Brain microvascular endothelial cell (primary cell): Measurements from ENCODE around the gene GLP2R.

Source experiments
- DNase-seq: peaks from one replicate; pipeline ENCODE4 v3.0.0-alpha.2; 2020
- H3K27ac ChIP-seq: fragments of 250-450 bp; sonication (Bioruptor Pico); 2 replicates; pipeline ENCODE4 v1.5.1; 2020; ENCODE audit warnings: mild to moderate bottlenecking, moderate library complexity
- H3K27me3 ChIP-seq: fragments of 250-450 bp; sonication (Bioruptor Pico); replicated peaks from 2 replicates; pipeline ENCODE4 v1.5.1; 2020; ENCODE audit warnings: mild to moderate bottlenecking
- H3K36me3 ChIP-seq: fragments of 250-450 bp; sonication (Bioruptor Pico); replicated peaks from 2 replicates; pipeline ENCODE4 v1.5.1; 2020; ENCODE audit warnings: mild to moderate bottlenecking
- H3K4me3 ChIP-seq: 2 replicates; pipeline ENCODE4 v1.5.1; 2011; ENCODE audit warnings: low read depth, mild to moderate bottlenecking, control low read depth, low read length, moderate library complexity
- in situ Hi-C: cut with HindIII; loops from 2 replicates; pipeline ENCODE4 v1.10.0; 2017; ENCODE audit warnings: low sequenced_read_pairs, low pct_ligation_motif_present
- TF ChIP-seq, protein P1 (sequence below): IDR thresholded peaks from 2 replicates; pipeline ENCODE4 v1.5.1; 2011; ENCODE audit warnings: low read depth, mild to moderate bottlenecking, moderate library complexity, low read length, control low read depth, inconsistent platforms; ENCODE audit errors: missing control alignments

Gene GLP2R

DNA sequence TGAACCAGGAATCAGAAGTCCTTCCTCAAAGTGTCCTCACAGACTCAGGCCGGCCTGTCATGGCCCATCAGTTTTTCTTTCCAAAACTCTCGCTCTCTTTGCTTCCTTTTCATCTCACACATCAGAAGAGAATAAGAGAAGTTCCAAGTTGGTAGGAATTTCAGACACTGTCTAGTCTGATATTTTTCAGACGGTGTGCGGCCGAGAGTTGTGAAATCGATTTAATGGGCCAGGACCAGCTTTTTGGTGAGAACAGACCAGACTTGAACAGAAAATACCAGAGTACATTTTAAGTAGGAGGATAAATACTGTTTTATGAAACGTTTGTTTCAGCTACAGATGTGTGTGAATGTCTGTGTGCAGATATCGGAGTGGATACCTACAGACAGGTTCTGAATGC is 104.1 kb downstream of the GLP2R start:
- Histone ChIP-seq H3K27me3 (no peaks in the 10 kb centered on the region), H3K4me3 (no peak overlapping the region), H3K36me3 (no peaks in the 10 kb centered on the region), H3K27ac (no peak overlapping the region)
- no peak for DNase-seq
- TF ChIP-seq, protein P1, sequence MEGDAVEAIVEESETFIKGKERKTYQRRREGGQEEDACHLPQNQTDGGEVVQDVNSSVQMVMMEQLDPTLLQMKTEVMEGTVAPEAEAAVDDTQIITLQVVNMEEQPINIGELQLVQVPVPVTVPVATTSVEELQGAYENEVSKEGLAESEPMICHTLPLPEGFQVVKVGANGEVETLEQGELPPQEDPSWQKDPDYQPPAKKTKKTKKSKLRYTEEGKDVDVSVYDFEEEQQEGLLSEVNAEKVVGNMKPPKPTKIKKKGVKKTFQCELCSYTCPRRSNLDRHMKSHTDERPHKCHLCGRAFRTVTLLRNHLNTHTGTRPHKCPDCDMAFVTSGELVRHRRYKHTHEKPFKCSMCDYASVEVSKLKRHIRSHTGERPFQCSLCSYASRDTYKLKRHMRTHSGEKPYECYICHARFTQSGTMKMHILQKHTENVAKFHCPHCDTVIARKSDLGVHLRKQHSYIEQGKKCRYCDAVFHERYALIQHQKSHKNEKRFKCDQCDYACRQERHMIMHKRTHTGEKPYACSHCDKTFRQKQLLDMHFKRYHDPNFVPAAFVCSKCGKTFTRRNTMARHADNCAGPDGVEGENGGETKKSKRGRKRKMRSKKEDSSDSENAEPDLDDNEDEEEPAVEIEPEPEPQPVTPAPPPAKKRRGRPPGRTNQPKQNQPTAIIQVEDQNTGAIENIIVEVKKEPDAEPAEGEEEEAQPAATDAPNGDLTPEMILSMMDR: no peak
- in situ Hi-C loops: no loop called here

DNA sequence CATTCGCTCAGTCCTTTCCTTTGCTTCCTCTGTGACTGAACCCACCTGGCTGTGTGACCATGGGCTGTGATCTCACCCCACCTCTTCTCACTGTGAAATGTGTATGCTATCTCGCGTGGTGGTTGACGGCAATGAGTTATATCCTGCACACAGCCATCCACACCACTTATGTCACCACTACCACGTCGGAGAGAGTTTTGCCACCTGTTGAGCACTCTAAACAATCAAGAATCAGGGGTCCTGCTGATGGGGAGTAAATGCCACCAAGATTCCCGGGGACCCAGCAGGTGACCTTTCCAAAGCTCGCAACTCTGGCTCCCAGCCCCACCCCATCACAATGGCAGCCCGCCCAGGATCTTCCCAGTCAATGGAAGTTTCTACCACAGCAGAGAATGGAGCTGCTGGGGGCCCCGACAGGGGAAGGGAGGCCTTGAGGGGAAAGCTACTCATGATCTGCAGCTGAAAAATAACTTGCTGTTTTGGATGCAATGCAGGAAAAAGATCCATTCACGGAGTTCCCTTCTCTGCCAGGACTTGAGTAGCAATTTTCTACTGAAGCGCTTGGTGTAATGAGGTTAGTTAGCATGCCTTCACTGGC is 105.5 kb downstream of the GLP2R start:
- in situ Hi-C loops: no loop called here
- DNase-seq: no peak
- Histone ChIP-seq H3K27ac (no peak overlapping the region), H3K4me3 (no peak overlapping the region), H3K36me3 (no peaks in the 10 kb centered on the region), H3K27me3 (no peaks in the 10 kb centered on the region)
- TF ChIP-seq, protein P1: no peak

DNA sequence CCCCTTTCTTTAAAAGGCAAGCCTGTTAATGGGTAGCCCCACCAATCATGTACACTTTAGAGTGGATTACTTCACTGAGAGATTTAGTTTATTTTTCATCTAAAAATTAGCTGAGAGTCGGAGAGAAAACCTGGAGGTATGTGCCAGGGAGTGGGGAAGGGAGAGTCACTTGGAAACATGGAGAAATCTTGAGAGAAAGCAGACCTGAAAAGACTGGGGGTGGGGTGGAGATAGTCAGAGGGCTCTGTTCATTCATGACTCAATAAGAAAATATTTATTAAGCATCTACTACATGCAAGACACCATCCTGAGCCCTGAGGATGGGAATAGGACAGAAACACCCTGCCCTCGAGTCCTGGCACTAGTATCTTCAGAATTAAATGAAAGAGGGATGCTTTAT is 106.8 kb downstream of the GLP2R start:
- no peak overlapping the region for H3K27ac ChIP-seq
- TF ChIP-seq, protein P1: no peak
- no peaks in the 10 kb centered on the region for H3K27me3 ChIP-seq
- in situ Hi-C loops: no loop called here
- no peaks in the 10 kb centered on the region for H3K36me3 ChIP-seq
- no peak for DNase-seq
- H3K4me3 ChIP-seq: no peak overlapping the region

DNA sequence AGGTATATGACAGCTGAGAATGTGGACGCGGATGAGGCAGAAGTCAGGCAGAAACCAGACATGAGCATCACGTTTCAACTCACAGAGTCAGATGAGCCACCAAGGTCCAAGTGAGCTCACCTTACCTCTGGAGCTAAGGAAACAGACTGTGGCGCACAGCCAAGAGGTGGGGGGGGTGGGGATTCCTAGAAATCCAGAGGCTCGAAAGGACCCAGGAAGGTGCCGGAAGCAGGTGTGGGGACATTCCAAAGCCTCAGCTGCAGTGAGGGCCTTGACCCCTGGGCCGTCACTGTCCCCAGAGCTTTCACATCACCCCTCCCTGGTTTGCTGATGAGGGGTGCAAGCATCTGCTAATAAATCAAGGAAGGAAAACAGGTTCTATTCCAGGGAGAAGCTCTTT is 108.6 kb downstream of the GLP2R start:
- no peak overlapping the region for H3K4me3 ChIP-seq
- TF ChIP-seq, protein P1: no peak
- H3K27me3 ChIP-seq: no peaks in the 10 kb centered on the region
- in situ Hi-C loops: no loop called here
- DNase-seq: no peak
- no peaks in the 10 kb centered on the region for H3K36me3 ChIP-seq
- no peak overlapping the region for H3K27ac ChIP-seq

DNA sequence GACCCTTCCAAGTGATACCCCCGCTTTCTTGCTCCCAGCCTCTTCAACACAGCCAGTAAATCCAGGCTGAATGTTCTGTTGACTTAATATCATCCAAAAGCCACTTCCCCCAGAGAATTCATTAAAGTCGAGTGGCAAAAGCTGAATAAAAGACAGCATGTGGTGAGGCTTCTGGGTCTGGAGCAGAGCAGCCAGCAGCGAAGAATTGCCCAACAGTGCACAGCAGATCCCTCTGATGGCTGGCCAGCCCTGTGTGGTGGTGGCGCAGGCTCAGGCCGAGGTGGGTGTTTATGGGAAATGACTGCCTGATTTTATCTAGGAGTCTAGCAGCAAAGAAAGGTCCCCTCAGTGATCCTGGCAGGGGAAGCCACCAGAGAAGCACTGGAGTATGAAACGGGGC is 109.7 kb downstream of the GLP2R start:
- no peak for DNase-seq
- in situ Hi-C loops: no loop called here
- TF ChIP-seq, protein P1: no peak
- Histone ChIP-seq H3K27me3 (no peaks in the 10 kb centered on the region), H3K36me3 (no peaks in the 10 kb centered on the region), H3K27ac (no peak overlapping the region), H3K4me3 (no peak overlapping the region)

DNA sequence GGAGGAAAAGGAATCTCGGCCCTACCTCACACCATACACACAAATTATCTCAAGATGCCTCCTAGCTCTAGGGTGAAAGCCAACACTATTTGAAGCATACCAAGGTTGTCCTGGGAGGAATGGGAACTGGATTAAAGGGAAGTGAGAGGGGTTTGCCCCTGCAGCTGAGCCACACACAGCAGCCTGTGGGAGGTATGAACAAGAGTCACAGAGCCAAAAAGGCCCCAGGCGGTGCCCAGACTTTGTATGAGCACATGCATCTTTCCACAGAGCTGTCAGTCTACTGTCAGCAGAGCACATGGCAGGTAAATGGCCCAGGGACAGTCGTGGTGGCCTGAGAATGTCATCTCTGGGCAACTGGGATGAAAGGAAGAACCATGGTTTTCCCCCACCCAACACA is 110.4 kb downstream of the GLP2R start:
- Histone ChIP-seq H3K27me3 (no peaks in the 10 kb centered on the region), H3K36me3 (no peaks in the 10 kb centered on the region), H3K27ac (no peak overlapping the region), H3K4me3 (no peak overlapping the region)
- in situ Hi-C loops: no loop called here
- no peak for DNase-seq
- TF ChIP-seq, protein P1: no peak
